Hematopoietic multipotent progenitor cell treated with erythropoietin and hydrocortisone succinate and interleukin-3 and kit ligand, for 15 days (in vitro differentiated cells): Measurements from ENCODE around the gene STX12.
"Not testable (repeated sequence)": the region's sequence is repeated elsewhere in the genome, so short reads cannot be mapped to it uniquely, and the experiment has no call there.

ENCODE experiments used
- DNase-seq: peaks from one replicate; pipeline ENCODE4 v3.0.0-alpha.2; 2015; ENCODE audit warnings: low spot score

Gene STX12

DNA sequence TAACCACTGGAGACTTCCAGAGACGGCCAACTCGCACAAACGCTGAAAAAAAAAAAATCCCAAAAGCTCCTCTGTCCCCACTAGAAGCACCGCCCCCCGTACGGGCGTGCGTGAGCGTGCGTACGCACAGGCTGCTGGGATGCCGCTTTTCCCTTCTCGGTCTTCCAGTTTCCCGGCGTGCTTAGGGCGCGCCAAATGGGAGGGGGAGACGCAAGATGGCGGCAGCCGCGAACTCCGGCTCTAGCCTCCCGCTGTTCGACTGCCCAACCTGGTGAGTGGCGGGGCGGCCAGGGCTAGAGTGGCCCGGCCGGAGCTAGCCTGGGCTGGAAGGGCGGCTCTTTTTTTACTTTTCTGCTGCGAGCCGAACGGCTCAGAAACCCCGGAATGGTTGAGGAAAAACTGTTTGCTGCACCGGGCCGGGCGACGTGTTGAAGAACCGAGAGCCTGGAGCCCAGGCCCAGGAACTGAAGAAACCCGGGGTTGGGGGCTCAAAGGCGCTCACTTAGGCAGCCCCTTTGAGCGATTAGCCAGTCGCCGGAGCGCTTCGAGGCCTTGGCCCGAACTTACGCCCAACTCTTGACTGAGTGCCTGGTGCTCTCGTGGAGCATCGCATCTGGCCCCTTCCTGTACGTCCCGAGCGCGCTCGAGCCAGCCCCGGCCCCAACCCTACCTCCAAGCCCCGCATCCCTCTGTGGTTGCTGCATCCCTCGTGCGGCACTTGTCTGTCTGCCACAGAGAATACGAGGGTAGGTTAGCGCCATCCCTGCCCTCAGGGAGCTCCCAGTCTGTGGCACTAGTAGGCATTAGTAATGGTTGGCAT is 57.8 kb downstream of the STX12 start, which contains the start of gene PPP1R8:
TSS of gene PPP1R8 (plus strand) at position 162 of the 820 bp plus-strand sequence. CDS start at position 216, 54 bp downstream.
- DNase-seq, result peak; percentile 94

- no peak for DNase-seq
Measured at GRCh38 chr1:27831568-27832410, 58.8 kb downstream of the STX12 start.

GRCh38 chr1:27832762-27833161 is 59.7 kb downstream of the STX12 start:
- DNase-seq, result no peak

DNA sequence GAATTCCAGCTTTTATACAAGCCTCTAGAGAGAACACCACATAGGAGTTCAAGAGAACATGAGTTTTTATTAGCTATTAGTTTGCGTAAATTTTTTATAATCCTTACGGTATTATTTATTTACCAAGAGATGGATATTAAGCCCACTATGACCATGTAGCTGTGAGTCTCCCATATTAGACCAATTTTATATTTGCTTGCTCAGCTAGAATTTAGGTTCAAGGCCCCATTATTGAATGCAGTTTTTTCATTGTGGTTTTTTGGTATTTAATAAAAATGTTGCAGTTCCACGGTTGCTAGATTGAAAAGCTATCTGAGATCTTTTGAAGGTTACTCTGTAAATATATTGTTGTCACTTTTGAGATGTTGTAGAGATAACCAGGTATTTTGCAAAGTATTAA is 60.5 kb downstream of the STX12 start:
- DNase-seq, result no peak

GRCh38 chr1:27835046-27835445 is 62.0 kb downstream of the STX12 start:
- no peak for DNase-seq

- DNase-seq, result no peak
Measured at GRCh38 chr1:27835501-27835900, 62.5 kb downstream of the STX12 start.

- no peak for DNase-seq
Measured at GRCh38 chr1:27849951-27850350, 76.9 kb downstream of the STX12 start.

DNA sequence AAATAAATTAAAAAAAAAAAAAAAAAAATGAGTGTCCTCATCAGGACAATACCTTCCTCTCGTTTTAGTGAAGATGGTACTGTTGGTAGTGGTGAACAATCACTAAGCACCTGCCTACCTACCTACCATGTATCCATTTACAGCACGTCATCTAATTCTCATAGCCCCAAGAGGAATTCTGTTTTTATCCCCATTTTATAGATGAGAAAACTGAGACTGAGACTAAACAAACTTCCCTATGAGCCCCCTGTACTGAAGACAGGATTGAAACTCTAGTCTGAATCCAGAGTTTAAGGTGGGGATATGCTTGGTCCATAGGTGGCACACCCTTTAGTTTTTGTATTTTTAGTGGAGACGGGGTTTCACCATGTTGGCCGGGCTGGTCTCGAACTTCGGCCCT is 82.1 kb downstream of the STX12 start:
- DNase-seq, result no peak

- DNase-seq, result no peak
Measured at GRCh38 chr1:27856561-27857343, 83.7 kb downstream of the STX12 start.

- not testable (repeated sequence) for DNase-seq
Measured at GRCh38 chr1:27857552-27857951, 84.5 kb downstream of the STX12 start.

DNA sequence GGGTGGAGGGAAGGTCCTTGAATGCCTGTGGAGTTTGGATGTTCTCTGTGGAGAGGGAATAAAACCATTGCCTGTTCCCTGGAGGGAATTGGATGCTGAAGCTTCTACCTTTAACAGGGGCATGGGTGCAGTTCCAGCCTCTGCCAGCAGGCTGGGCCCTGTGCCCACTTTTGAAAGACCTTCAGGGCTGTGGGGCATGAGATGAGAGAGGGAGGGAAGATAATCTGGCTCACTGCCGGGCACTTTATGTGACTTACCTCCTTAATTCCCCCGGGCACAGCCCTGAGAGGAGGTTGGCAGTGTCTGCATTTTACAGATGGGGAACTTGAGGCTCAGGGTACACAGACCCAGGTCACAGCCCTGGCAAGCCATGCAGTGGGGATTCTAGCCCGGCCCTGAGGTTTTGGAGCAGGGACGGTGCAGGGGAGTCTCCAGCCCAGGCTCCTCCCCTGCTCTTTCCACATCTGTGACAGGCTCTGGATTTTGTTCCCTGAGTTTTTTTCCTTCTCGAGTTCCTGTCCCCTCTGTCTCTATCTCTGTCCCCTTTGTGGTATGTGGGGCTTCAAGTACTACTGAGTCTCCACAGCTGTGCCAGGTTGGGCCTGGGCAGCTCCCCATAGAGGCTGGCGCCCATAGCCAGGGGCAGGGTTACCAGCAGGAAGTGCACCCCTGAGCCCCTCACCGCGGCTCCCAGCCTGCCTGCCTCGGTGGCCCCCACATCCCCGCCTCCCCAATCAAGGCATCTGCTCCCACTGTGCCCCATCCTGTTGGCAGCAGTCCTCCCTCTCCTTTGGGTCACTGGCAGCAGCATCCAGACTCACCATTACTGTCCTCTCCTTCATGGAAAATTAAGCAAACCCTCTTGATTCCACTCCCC is 85.3 kb downstream of the STX12 start:
- peak; percentile 93 for DNase-seq

DNA sequence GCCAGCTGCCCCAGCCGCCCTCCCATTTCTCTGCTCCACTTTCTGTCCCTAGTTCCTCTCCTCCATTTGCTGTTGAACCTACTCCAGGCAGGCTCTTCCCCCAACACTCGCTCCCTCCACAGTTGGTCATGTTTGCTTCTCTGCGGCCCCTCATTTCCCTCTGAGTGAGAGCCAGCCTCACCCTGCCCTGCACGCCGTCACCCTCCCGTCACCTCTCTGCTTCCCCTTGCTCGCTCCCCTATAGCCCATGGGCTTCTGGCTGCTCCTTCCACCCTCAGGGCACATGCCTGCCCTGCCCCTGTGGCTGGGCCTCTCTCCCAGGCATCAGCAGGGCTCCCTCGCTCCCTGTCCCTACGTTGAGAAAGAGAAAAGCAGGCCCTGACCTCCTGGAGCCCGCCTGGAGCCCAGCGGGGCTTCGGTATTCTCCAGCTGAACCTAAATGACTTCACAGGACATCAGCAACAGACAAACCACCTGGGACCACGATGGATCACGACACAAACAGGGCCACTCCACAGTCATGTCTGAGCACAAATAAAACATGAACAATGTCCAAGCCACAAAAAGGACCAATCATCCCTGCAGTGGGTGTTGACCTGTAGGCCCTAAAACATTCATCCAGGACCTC is 86.0 kb downstream of the STX12 start:
- no peak for DNase-seq

DNA sequence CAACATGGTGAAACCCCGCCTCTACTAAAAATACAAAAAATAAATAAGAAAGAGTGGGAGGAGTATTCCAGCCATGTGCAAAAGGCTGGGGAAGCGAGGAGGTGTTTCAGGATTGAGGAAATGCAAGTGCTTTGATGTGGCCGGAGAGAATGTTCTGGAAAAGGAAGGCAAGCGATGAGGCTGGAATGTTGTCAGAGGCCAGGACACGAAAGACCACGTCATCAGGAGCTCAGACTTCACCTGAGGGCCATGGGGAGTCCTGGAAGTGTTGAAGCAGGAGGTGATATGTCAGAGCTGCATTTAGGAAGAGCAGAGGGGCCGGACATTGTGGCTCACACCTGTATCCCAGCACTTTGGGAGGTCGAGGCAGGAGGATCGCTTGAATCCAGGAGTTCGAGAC is 88.4 kb downstream of the STX12 start:
- DNase-seq, result no peak

- DNase-seq, result no peak
Measured at GRCh38 chr1:27862004-27862403, 89.0 kb downstream of the STX12 start.

DNA sequence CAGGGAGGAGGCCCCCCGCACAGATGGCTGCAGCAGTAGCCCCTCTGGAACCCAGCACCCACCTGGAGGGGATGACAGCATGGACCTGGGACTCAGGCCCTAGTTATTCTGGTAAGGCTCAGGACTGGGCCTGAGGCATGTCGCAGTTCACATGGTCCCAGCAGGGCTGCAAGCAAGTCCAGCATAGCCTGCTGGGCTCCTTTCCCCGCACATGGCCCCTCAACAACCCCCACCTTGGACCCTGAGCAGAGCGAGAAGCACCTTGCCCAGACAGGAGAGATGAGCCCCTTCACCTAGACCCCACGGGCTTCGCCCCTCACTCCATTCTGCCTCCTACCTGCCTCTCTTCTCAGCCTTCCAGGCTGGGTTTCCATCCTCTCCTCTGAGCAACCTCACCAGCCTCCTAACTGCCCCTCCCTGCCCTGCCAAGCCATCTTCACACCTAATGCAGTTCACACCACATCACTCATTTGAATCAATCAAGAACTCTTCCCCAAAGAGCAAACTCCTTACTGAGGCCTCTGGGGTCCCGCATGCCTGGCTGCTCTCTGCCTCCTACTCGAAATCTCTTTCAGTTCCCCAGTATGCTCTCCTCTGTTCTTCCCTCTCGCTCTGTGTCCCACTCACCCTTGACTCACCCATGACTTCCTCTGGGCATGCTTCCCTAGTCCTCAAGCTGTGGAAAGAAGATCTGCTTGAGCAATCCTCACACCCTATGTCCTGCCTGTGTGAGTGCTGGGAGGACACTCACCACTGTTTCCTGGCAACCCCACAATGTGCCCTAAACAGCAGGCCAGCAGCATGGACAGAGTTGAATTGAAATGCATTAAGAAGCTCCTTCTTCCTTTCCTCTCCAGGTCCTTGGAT is 89.9 kb downstream of the STX12 start:
- DNase-seq, result no peak

GRCh38 chr1:27863538-27863915 is 90.5 kb downstream of the STX12 start:
- no peak for DNase-seq

DNA sequence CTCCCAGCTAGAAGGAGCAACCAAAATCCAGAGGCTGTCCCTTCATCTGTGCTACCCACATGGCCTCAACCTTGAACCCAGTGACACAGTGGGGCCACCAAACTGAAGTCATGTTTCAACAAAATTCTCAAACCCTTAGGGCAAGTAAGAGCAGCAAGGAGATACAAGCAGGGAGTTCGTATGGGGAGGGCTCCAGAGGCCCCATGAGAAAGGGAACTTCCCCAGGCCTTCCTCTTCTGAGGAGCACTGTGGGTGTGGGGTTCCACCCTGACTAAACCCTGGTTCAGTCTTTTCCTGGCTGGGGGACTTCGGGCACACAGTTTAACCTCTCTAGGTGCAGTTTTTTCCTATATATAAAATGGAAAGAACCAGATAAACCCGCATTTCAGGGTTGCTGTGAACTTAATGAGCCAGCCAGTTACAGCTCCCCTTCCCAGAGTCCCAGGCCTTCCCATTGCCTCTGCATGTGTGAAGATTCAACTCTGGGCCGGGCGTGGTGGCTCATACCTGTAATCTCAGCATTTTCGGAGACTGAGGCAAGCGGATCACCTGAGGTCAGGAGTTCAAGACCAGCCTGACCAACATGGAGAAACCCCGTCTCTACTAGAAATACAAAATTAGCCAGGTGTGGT is 91.4 kb downstream of the STX12 start:
- DNase-seq, result no peak

GRCh38 chr1:27865821-27866220 is 92.8 kb downstream of the STX12 start:
- no peak for DNase-seq

DNA sequence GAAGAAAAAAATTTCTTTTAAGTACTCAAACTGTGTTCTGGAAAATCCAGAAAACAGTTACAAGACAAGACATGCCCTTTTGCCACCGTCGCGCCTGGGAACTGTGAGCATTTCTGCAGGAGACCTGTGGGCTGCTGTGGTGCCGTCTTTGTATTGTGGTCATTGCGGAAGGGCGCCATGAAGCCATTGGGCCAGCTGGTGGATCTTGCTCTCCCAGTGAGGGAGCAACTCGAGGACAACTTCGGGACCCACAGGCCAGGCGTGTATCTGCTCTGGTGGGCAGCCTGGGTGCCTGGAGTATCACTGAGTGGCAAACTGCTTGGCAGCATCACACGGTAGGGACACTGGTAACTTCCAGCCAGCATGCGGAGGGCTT is 95.5 kb downstream of the STX12 start:
- DNase-seq, result no peak
